CD4-positive, alpha-beta memory T cell (primary cell): Measurements from ENCODE around the gene FOLR1. TPM values are rescaled to one million over a fixed set of nuclear protein-coding genes. Genes with fewer than 3 reads are reported as not detected.
"Not testable (repeated sequence)": the region's sequence is repeated elsewhere in the genome, so short reads cannot be mapped to it uniquely, and the experiment has no call there.

Experiments
- CTCF ChIA-PET: fragments of 350-600 bp; sonication (Branson Sonifier 250); formaldehyde crosslinking; loops from one replicate; lab custom pipeline; 2021; ENCODE audit warnings: inconsistent platforms; ENCODE audit not compliant: partially characterized antibody; lab: Charles Lee
- POLR2A ChIA-PET: fragments of 350-600 bp; sonication (Branson Sonifier 250); formaldehyde crosslinking; loops from one replicate; lab custom pipeline; 2021; ENCODE audit not compliant: partially characterized antibody; lab: Charles Lee
- DNase-seq, 5 donors: peaks; one replicate each; pipeline versions ENCODE4 v3.0.0 to v3.0.0-alpha.2; 2020 to 2022; ENCODE audit warnings: mixed read lengths in 1 of 5
- H3K27ac ChIP-seq: one replicate; pipeline ENCODE4 v1.7.0; 2013; ENCODE audit warnings: low read depth, low read length
- H3K27me3 ChIP-seq: 2 replicates; pipeline ENCODE4 v1.7.0; 2013; ENCODE audit warnings: mild to moderate bottlenecking, low read length, moderate library complexity; ENCODE audit not compliant: insufficient read depth
- H3K36me3 ChIP-seq: 2 replicates; pipeline ENCODE4 v1.7.0; 2013; ENCODE audit warnings: mild to moderate bottlenecking, low read length, moderate library complexity; ENCODE audit not compliant: insufficient read depth
- H3K4me1 ChIP-seq: 2 replicates; pipeline ENCODE4 v1.7.0; 2013; ENCODE audit warnings: mild to moderate bottlenecking, low read length, moderate library complexity; ENCODE audit not compliant: insufficient read depth
- H3K4me3 ChIP-seq, 2 donors: one replicate each; pipeline ENCODE4 v1.7.0; 2013; ENCODE audit warnings: low read length in 2 of 2, mild to moderate bottlenecking in 1 of 2
- H3K9me3 ChIP-seq, 2 donors: one replicate each; pipeline ENCODE4 v1.7.0; 2013; ENCODE audit warnings: low read length in 2 of 2, control low read depth in 1 of 2; ENCODE audit not compliant: control insufficient read depth in 1 of 2
- H3K27ac Mint-ChIP-seq, 7 donors: one replicate each; pipeline ENCODE4 v1.8.0; 2020 to 2021; ENCODE audit warnings: mixed read lengths in 7 of 7, mild to moderate bottlenecking in 6 of 7, inconsistent platforms in 3 of 7, moderate library complexity in 3 of 7
- H3K27me3 Mint-ChIP-seq, 2 donors: one replicate each; pipeline ENCODE4 v1.8.0; 2020 to 2021; ENCODE audit warnings: mixed read lengths in 2 of 2
- H3K36me3 Mint-ChIP-seq, 2 donors: one replicate each; pipeline ENCODE4 v1.8.0; 2020 to 2021; ENCODE audit warnings: mixed read lengths in 2 of 2, inconsistent platforms in 1 of 2, mild to moderate bottlenecking in 1 of 2
- H3K4me1 Mint-ChIP-seq, 4 donors: one replicate each; pipeline ENCODE4 v1.8.0; 2020 to 2021; ENCODE audit warnings: mixed read lengths in 4 of 4, mild to moderate bottlenecking in 1 of 4
- H3K4me3 Mint-ChIP-seq, 8 donors: one replicate each; pipeline ENCODE4 v1.8.0; 2020 to 2021; ENCODE audit warnings: mixed read lengths in 8 of 8, mild to moderate bottlenecking in 7 of 8, moderate library complexity in 6 of 8, inconsistent platforms in 3 of 8
- H3K9me3 Mint-ChIP-seq, 8 donors: one replicate each; pipeline ENCODE4 v1.8.0; 2020 to 2021; ENCODE audit warnings: mixed read lengths in 8 of 8, mild to moderate bottlenecking in 5 of 8, inconsistent platforms in 3 of 8, moderate library complexity in 1 of 8
- intact Hi-C: fragments of 100-400 bp; cut with micrococcal nuclease; formaldehyde crosslinking; loops from one replicate; pipeline ENCODE4 v1.15.1; 2023
- polyA plus RNA-seq, 2 donors: library from polyadenylated mRNA; unstranded; fragments of 300-500 nt; fragmentation: Illumina TruSeq; gene quantifications; one replicate each; pipeline ENCODE4 v1.2.3, GENCODE V29; 2021
- total RNA-seq, 2 experiments: library from RNA; stranded (reverse); gene quantifications; one replicate each; pipeline ENCODE4 v1.2.3, GENCODE V29; 2021

The FOLR1 gene
- total and polyA plus RNA-seq, 4 experiments from 2014 or later = not detected

DNA sequence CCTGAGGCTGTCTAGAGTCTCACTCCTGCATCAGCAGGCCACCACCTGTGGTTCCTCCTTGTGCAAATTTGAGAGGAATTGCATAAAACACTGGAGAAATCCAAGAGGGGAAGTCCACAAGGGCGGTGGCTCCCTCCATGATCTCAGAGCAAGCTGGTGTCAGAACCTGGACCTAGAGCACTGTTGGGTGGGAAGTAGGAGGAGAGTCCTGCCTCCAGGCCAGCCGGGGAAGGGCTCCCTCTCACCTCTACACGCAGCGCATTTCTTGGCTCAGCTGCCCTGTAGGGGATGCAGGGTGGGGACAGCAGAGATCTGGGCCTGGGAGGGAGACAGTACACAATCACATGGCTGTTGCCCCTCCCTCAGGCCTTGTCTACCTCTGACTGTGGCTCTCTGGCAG lies 19.9 kb upstream of the FOLR1 start:
- H3K27ac Mint-ChIP-seq, H3K9me3 Mint-ChIP-seq, H3K27me3 Mint-ChIP-seq, H3K27ac ChIP-seq, H3K36me3 ChIP-seq, H3K9me3 ChIP-seq, H3K4me3 Mint-ChIP-seq, H3K4me1 Mint-ChIP-seq, POLR2A ChIA-PET, DNase-seq, H3K4me3 ChIP-seq, H3K36me3 Mint-ChIP-seq, H3K4me1 ChIP-seq, H3K27me3 ChIP-seq, CTCF ChIA-PET, intact Hi-C loops: not testable (repeated sequence)

DNA sequence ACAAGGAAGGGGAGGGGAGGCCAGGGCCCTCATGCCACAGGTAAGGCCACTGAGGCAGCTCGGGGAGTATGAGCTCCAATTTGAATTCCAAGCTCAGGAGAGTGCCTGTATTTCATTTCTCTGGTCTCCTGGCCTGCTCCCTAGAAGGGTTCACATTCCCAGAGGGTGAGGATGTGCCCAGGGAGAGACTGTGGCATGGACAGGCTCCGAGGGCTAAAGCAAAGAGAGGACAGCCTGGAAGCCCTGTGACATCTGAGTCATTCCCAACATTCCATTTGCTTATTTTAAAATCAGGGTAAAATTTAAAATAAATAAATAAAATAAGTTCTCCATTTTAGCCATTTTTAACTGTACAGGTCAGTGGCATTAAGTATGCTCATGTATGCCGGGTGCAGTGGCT lies 18.6 kb upstream of the FOLR1 start:
- CTCF ChIA-PET = interaction anchor here (1.0 kb wide), 1 partner anchor 30 kb away, joined by 3 read pairs; no protein-coding TSS in a partner anchor
- H3K9me3 Mint-ChIP-seq = no peaks in the 10 kb centered on the region
- H3K36me3 ChIP-seq = no peaks in the 10 kb centered on the region
- H3K4me3 ChIP-seq = no peak overlapping the region
- peaks cover 0 to 3% (median under 1%) of the 10 kb centered on the region in 4 donors for H3K4me1 Mint-ChIP-seq
- no peaks in the 10 kb centered on the region for H3K4me1 ChIP-seq
- no peak overlapping the region for H3K27ac ChIP-seq
- no peak overlapping the region for H3K27ac Mint-ChIP-seq
- H3K27me3 ChIP-seq = no peaks in the 10 kb centered on the region
- no peaks in the 10 kb centered on the region for H3K9me3 ChIP-seq
- H3K27me3 Mint-ChIP-seq = peaks cover 5 to 13% of the 10 kb centered on the region in 2 donors
- intact Hi-C loops = no loop called here
- H3K4me3 Mint-ChIP-seq = no peak overlapping the region
- H3K36me3 Mint-ChIP-seq = no peaks in the 10 kb centered on the region
- POLR2A ChIA-PET = no interaction called here
- no peak for DNase-seq

DNA sequence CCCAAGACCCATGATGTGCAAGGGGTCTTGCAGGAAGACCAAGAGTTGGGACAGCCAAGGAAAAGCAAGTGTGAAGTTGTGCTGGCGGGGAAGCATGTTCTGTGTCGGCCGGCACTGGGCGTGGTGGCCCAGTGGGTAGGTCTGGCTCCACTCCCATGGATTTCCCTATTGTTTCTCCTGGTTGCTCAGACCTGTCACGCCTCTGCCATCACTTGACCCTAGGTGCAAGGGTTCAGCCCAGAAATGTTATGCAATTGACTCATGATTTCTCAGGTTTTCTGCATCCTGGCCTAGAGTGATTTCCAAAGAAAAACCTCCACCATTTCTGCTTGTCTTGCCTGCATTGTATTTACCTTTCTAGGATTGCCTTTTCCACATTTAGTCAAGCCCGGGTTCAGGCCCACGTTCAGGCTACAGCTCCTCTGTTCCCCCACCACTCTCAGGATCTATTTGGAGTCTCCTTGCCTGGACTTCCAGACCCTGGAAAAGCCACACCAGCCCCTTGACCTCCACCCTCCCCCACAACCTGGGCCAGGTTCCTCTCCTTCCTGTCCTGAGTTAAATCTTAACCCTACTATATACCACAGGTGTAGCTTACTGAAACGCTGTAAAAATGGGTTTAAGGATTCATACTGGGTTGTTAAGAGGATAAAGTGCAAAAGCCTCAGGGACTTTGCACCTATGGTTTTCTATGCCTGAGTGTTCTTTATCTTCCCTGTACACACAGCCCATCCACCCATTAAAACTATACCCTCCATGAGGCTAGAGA lies 17.5 kb upstream of the FOLR1 start:
- intact Hi-C loops = no loop called here
- no peaks in the 10 kb centered on the region for H3K9me3 ChIP-seq
- H3K36me3 Mint-ChIP-seq = no peaks in the 10 kb centered on the region
- H3K9me3 Mint-ChIP-seq = no peaks in the 10 kb centered on the region
- CTCF ChIA-PET = interaction anchor here (1.0 kb wide), 2 partner anchors 9 to 31 kb away, joined by 3 read pairs; no protein-coding TSS in a partner anchor
- POLR2A ChIA-PET = no interaction called here
- peaks cover 5 to 13% of the 10 kb centered on the region in 2 donors for H3K27me3 Mint-ChIP-seq
- no peak for DNase-seq
- no peak overlapping the region for H3K27ac ChIP-seq
- H3K4me1 Mint-ChIP-seq = peaks cover 0 to 3% (median under 1%) of the 10 kb centered on the region in 4 donors
- no peaks in the 10 kb centered on the region for H3K36me3 ChIP-seq
- H3K4me3 ChIP-seq = no peak overlapping the region
- no peaks in the 10 kb centered on the region for H3K27me3 ChIP-seq
- H3K27ac Mint-ChIP-seq = no peak overlapping the region
- no peak overlapping the region for H3K4me3 Mint-ChIP-seq
- no peaks in the 10 kb centered on the region for H3K4me1 ChIP-seq

DNA sequence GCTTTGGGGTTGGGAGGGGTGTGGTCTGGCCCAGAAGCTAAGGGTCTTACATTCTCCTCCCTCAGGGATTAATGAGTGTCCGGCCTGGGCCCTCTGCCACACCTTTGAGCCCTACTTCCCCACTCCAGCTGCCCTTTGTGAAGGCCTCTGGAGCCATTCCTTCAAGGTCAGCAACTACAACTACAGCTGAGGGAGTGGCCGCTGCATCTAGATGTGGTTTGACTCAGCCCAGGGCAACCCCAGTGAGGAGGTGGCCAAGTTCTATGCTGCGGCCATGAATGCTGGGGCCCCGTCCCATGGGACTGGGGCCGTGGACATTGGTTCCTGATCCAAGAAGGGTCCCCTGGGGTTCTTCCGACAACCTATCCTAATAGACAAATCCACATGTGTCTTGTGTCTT lies 14.3 kb upstream of the FOLR1 start:
- intact Hi-C loops = no loop called here
- Histone ChIP-seq H3K36me3 (no peaks in the 10 kb centered on the region), H3K27ac (no peak overlapping the region), H3K27me3 (no peaks in the 10 kb centered on the region), H3K9me3 (no peaks in the 10 kb centered on the region), H3K4me1 (no peaks in the 10 kb centered on the region), H3K4me3 (no peak overlapping the region)
- CTCF ChIA-PET = no interaction called here
- H3K27ac Mint-ChIP-seq = no peak overlapping the region
- H3K4me1 Mint-ChIP-seq = no peaks in the 10 kb centered on the region
- no peaks in the 10 kb centered on the region for H3K36me3 Mint-ChIP-seq
- POLR2A ChIA-PET = no interaction called here
- no peaks in the 10 kb centered on the region for H3K9me3 Mint-ChIP-seq
- H3K4me3 Mint-ChIP-seq = no peak overlapping the region
- no peak for DNase-seq
- peaks cover 8 to 14% of the 10 kb centered on the region in 2 donors for H3K27me3 Mint-ChIP-seq

DNA sequence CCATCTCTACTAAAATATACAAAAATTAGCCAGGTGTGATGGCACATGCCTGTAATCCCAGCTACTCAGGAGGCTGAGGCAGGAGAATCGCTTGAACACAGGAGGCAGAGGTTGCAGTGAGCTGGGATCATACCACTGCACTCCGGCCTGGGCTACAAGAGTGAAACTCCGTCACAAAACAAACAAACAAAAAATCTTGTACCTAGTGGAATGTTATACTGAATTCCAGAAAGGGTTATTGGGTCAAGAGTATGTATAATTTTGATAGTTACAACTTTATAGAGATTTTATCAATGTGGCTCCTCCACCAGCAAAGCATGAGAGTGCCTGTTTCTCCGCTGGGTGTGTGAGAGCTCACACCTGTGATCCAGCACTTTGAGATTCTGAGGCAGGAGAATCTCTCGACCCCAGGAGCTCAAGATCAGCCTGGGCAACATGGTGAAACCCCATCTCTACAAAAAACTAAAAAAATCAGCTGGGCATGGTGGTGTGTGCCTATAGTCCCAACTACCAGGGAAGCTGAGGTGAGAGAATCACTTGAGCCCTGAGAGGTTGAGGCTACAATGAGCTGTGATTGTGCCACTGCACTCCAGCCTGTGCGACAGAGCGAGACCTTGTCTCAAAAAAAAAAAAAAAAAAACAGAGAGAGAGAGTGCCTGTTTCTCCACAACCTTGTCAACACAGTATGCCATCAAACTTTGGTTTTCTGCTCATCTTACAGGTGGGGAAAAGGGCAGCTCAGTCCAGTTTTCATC lies 12.7 kb upstream of the FOLR1 start:
- H3K36me3 ChIP-seq = no peaks in the 10 kb centered on the region
- intact Hi-C loops = no loop called here
- no peak for DNase-seq
- peaks cover 10 to 16% of the 10 kb centered on the region in 2 donors for H3K27me3 Mint-ChIP-seq
- H3K36me3 Mint-ChIP-seq = no peaks in the 10 kb centered on the region
- no peak overlapping the region for H3K27ac ChIP-seq
- peaks cover 0 to 4% (median 3%) of the 10 kb centered on the region in 4 donors for H3K4me1 Mint-ChIP-seq
- H3K4me1 ChIP-seq = no peaks in the 10 kb centered on the region
- H3K9me3 ChIP-seq = no peaks in the 10 kb centered on the region
- H3K9me3 Mint-ChIP-seq = no peaks in the 10 kb centered on the region
- CTCF ChIA-PET = interaction anchor here (1.1 kb wide), 1 partner anchor 9 kb away, joined by 3 read pairs; no protein-coding TSS in a partner anchor
- H3K4me3 ChIP-seq = no peak overlapping the region
- POLR2A ChIA-PET = no interaction called here
- no peaks in the 10 kb centered on the region for H3K27me3 ChIP-seq
- H3K4me3 Mint-ChIP-seq = no peak overlapping the region
- H3K27ac Mint-ChIP-seq = no peak overlapping the region

DNA sequence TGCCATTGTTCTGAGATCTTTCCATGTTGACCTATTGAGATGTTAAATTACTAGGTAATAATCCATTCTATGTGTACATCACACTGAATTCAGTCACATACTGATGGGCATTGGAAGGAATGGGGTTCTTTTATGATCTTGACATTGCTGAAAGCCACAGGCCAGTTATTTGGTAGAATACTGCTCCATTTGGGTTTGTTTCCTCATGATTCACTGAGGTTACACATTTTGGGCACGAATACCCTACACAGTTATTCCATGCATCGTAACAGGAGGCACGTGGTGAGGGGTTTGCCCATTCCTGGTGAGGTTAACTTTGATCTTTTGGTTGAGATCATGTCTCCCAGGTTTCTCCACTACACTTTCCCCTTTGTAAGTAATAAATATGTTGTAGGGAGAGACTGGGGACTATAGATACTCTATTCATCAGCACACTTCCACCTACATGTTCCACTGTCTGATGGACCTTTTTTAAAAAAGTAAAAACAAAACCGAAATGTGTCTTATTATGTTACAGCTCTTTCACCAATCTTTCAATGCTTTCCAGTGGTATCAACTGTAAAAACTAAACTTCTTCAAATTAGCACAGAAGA lies 12.0 kb upstream of the FOLR1 start:
- POLR2A ChIA-PET = no interaction called here

More for the DNA sequence above, 12.0 kb upstream of the FOLR1 start:
- Mint-ChIP-seq H3K27me3 (peaks cover 10 to 12% of the 10 kb centered on the region in 2 donors), H3K9me3 (no peaks in the 10 kb centered on the region), H3K36me3 (no peaks in the 10 kb centered on the region), H3K4me3 (no peak overlapping the region), H3K4me1 (peaks cover 0 to 4% (median 3%) of the 10 kb centered on the region in 4 donors), H3K27ac (no peak overlapping the region)
- no peaks in the 10 kb centered on the region for H3K36me3 ChIP-seq
- H3K27me3 ChIP-seq = no peaks in the 10 kb centered on the region
- intact Hi-C loops = loop anchor here (5.0 kb wide), 1 partner anchor 252 kb away; the partner anchor contains the start of gene CLPB
- H3K27ac ChIP-seq = no peak overlapping the region
- H3K9me3 ChIP-seq = no peaks in the 10 kb centered on the region
- DNase-seq = no peak
- no peaks in the 10 kb centered on the region for H3K4me1 ChIP-seq
- H3K4me3 ChIP-seq = no peak overlapping the region
- CTCF ChIA-PET = interaction anchor here (1.1 kb wide), 1 partner anchor 9 kb away, joined by 3 read pairs; no protein-coding TSS in a partner anchor
